Right atrium auricular region (tissue), 2 donors: ENCODE results near the gene CNRIP1. TPM values are rescaled to one million over a fixed set of nuclear protein-coding genes. Genes with fewer than 3 reads are reported as not detected.

Source experiments
- DNase-seq: peaks from one replicate; pipeline ENCODE4 v3.0.0-alpha.2; 2019; ENCODE audit warnings: low spot score
- H3K27ac ChIP-seq, 2 donors: fragments of 200-600 bp; sonication (generic); 1 replicate in 1 of 2; 2 replicates in 1 of 2; pipeline ENCODE4 v1.5.1; 2016 to 2019
- H3K27me3 ChIP-seq, 2 donors: fragments of 200-600 bp; sonication (generic); one replicate each; pipeline versions ENCODE4 v1.5.1 to v1.6.0; 2017 to 2019
- H3K36me3 ChIP-seq: fragments of 200-600 bp; sonication (generic); one replicate; pipeline ENCODE4 v1.5.1; 2016
- H3K4me1 ChIP-seq, 2 donors: fragments of 200-600 bp; sonication (generic); one replicate each; pipeline versions ENCODE4 v1.5.1 to v1.6.0; 2017 to 2019
- H3K4me3 ChIP-seq, 2 donors: fragments of 200-600 bp; sonication (generic); 1 replicate in 1 of 2; 2 replicates in 1 of 2; pipeline ENCODE4 v1.5.1; 2017 to 2019; ENCODE audit warnings: mild to moderate bottlenecking in 1 of 2, moderate library complexity in 1 of 2
- H3K9me3 ChIP-seq, 2 donors: fragments of 200-600 bp; sonication (generic); one replicate each; pipeline ENCODE4 v1.5.1; 2019
- CTCF ChIP-seq, 2 donors: fragments of 200-600 bp; sonication (generic); IDR thresholded peaks; one replicate each; pipeline ENCODE4 v1.5.1; 2019; ENCODE audit warnings: antibody characterized with exemption in 2 of 2
- total RNA-seq, 2 donors: library from RNA; depleted of rRNA; stranded (reverse); fragments of >200 nt; gene quantifications; one replicate each; pipeline ENCODE4 v1.1.0, GENCODE V29; 2016

The CNRIP1 gene
- total RNA-seq, 2 donors from 2014 or later = 9.9 to 24.9 TPM

GRCh38 chr2:68274022-68274421, 45.7 kb downstream of the CNRIP1 start:
- Histone ChIP-seq H3K27me3 (no peaks in the 10 kb centered on the region), H3K36me3 (no peaks in the 10 kb centered on the region), H3K4me1 (no peaks in the 10 kb centered on the region), H3K27ac (no peak overlapping the region), H3K4me3 (no peak overlapping the region), H3K9me3 (no peaks in the 10 kb centered on the region)
- DNase-seq = no peak
- TF ChIP-seq CTCF (IDR thresholded peaks at IDR 0.05) = no peak

- TF ChIP-seq CTCF (IDR thresholded peaks at IDR 0.05) = no peak
Observed at GRCh38 chr2:68272246-68272994, 47.3 kb downstream of the CNRIP1 start.

GRCh38 chr2:68266655-68267054, 53.1 kb downstream of the CNRIP1 start:
- TF ChIP-seq CTCF (IDR thresholded peaks at IDR 0.05) = no peak

More at GRCh38 chr2:68272246-68272994, 47.3 kb downstream of the CNRIP1 start:
- no peak overlapping the region for H3K27ac ChIP-seq
- no peaks in the 10 kb centered on the region for H3K27me3 ChIP-seq
- no peaks in the 10 kb centered on the region for H3K36me3 ChIP-seq
- H3K9me3 ChIP-seq = no peaks in the 10 kb centered on the region
- H3K4me3 ChIP-seq = no peak overlapping the region
- no peak for DNase-seq
- H3K4me1 ChIP-seq = no peaks in the 10 kb centered on the region

GRCh38 chr2:68263632-68264031, 56.1 kb downstream of the CNRIP1 start:
- Histone ChIP-seq H3K4me1 (no peaks in the 10 kb centered on the region), H3K9me3 (no peaks in the 10 kb centered on the region), H3K27me3 (no peaks in the 10 kb centered on the region), H3K27ac (no peak overlapping the region), H3K36me3 (no peaks in the 10 kb centered on the region), H3K4me3 (no peak overlapping the region)
- TF ChIP-seq CTCF (IDR thresholded peaks at IDR 0.05) = no peak
- DNase-seq = no peak

More at GRCh38 chr2:68266655-68267054, 53.1 kb downstream of the CNRIP1 start:
- no peak overlapping the region for H3K4me3 ChIP-seq
- no peaks in the 10 kb centered on the region for H3K4me1 ChIP-seq
- no peak for DNase-seq
- no peak overlapping the region for H3K27ac ChIP-seq
- H3K36me3 ChIP-seq = no peaks in the 10 kb centered on the region
- H3K27me3 ChIP-seq = no peaks in the 10 kb centered on the region
- H3K9me3 ChIP-seq = no peaks in the 10 kb centered on the region

- no peaks in the 10 kb centered on the region for H3K9me3 ChIP-seq
- H3K27me3 ChIP-seq = no peaks in the 10 kb centered on the region
- DNase-seq = no peak
- no peak overlapping the region for H3K4me3 ChIP-seq
- no peaks in the 10 kb centered on the region for H3K36me3 ChIP-seq
- peaks cover 0 to 5% of the 10 kb centered on the region in 2 donors for H3K4me1 ChIP-seq
- TF ChIP-seq CTCF (IDR thresholded peaks at IDR 0.05) = no peak
- no peak overlapping the region for H3K27ac ChIP-seq
Observed at GRCh38 chr2:68258851-68259250, 60.9 kb downstream of the CNRIP1 start.

- Histone ChIP-seq H3K4me3 (no peak overlapping the region), H3K27ac (no peak overlapping the region), H3K36me3 (no peaks in the 10 kb centered on the region), H3K9me3 (no peaks in the 10 kb centered on the region), H3K4me1 (peaks cover 0 to 11% of the 10 kb centered on the region in 2 donors), H3K27me3 (no peaks in the 10 kb centered on the region)
- no peak for TF ChIP-seq CTCF (IDR thresholded peaks at IDR 0.05)
- DNase-seq = no peak
Observed at GRCh38 chr2:68256093-68256450, 63.7 kb downstream of the CNRIP1 start.
